Subcutaneous preadipocyte (primary cell): Measurements from ENCODE around the gene AQP7. TPM values are rescaled to one million over a fixed set of nuclear protein-coding genes. Genes with fewer than 3 reads are reported as not detected.

Source experiments
- small RNA-seq: library from RNA; depleted of rRNA; stranded (forward); fragments of <200 nt; gene quantifications from one replicate; pipeline ENCODE3, GENCODE V24; 2012
- total RNA-seq: library from RNA; depleted of rRNA; stranded (reverse); fragments of >200 nt; gene quantifications from 2 replicates; pipeline ENCODE4 v1.2.3, GENCODE V29; 2012

The AQP7 gene
- 0.59 and 1.1 TPM in 2 replicates for total RNA-seq

GRCh38 chr9:33402371-33402770 is at the start of gene AQP7:
TSS of gene AQP7 (minus strand) at chr9:33402568. CDS start at chr9:33401262, 1,306 bp downstream.

GRCh38 chr9:33446946-33447798 is 44.8 kb upstream of the AQP7 start, which contains the start of gene AQP3:
TSS of gene AQP3 (minus strand) at chr9:33447593. CDS start at chr9:33447530, 63 bp downstream.

Small RNA genes lying within 50 kb of the gene (small RNA-seq; reads per million reads assigned to genes)
- gene AL356218.2 = not detected
- not detected for gene RF00019

Other genes starting within 250 kb of the AQP7 start
- 14.5 and 15.4 TPM in 2 replicates for gene B4GALT1, start 235.2 kb downstream of the AQP7 start, total RNA-seq
- gene SPINK4, start 162.4 kb downstream of the AQP7 start, total RNA-seq = not detected in 2 replicates
- 18.6 and 25.0 TPM in 2 replicates for gene BAG1, start 137.9 kb downstream of the AQP7 start, total RNA-seq
- gene CHMP5, start 137.5 kb downstream of the AQP7 start, total RNA-seq = 46.5 and 57.3 TPM in 2 replicates
- gene NFX1, start 112.1 kb downstream of the AQP7 start, total RNA-seq = 27.2 and 36.2 TPM in 2 replicates
- gene AQP3, start 45.0 kb upstream of the AQP7 start, total RNA-seq = 0.39 and 1.1 TPM in 2 replicates
- 29.4 and 45.0 TPM in 2 replicates for gene NOL6, start 71.4 kb upstream of the AQP7 start, total RNA-seq
- not detected in 2 replicates for gene ANKRD18B, start 121.7 kb upstream of the AQP7 start, total RNA-seq